Adipose tissue (tissue), 3 donors: ENCODE results near the gene TSPAN6. TPM values are rescaled to one million over a fixed set of nuclear protein-coding genes. Genes with fewer than 3 reads are reported as not detected.

Experiments
- H3K27ac ChIP-seq: one replicate; pipeline ENCODE4 v1.5.1; 2013; ENCODE audit warnings: low read depth, low read length
- WGBS, 3 donors: extraction: QIAGEN DNeasy Blood & Tissue Kit; methylation state at CpG; one replicate each; pipeline ENCODE4 v1.1.7; 2013; 5-methylcytosine and 5-hydroxymethylcytosine counted together
- polyA plus RNA-seq, 3 donors: library from polyadenylated mRNA; stranded (reverse); fragments of 200-250 nt; gene quantifications; one replicate each; pipeline ENCODE4 v1.2.3, GENCODE V29; 2013
- donor health status: healthy with polysubstance abuse.
- donor health status: Bipolar disorder and iron deficiency.
- donor health status: healthy.

Gene TSPAN6
- polyA plus RNA-seq, 3 donors: 11.4 to 30.2 (median 24.3) TPM

- 81 to 94% (median 94%) methylated on average over 9 of the region's 9 CpGs for WGBS, 3 donors
These were observed 37.1 kb downstream of the TSPAN6 start for GRCh38 chrX:100599456-100599855.

GRCh38 chrX:100596601-100597000, 40.0 kb downstream of the TSPAN6 start:
- H3K27ac ChIP-seq: no peak overlapping the region
- 35 to 76% (median 60%) methylated on average over 2 of the region's 2 CpGs for WGBS, 3 donors

More at GRCh38 chrX:100599456-100599855, 37.1 kb downstream of the TSPAN6 start:
- no peak overlapping the region for H3K27ac ChIP-seq

GRCh38 chrX:100593581-100593980, 43.0 kb downstream of the TSPAN6 start:
- H3K27ac ChIP-seq: no peak overlapping the region
- 4 to 20% (median 9%) methylated on average over 2 of the region's 2 CpGs for WGBS, 3 donors

GRCh38 chrX:100593126-100593525, 43.5 kb downstream of the TSPAN6 start:
- H3K27ac ChIP-seq: no peak overlapping the region
- WGBS, 3 donors: 33 to 41% (median 40%) methylated on average over 2 of the region's 2 CpGs

GRCh38 chrX:100591256-100592051, 45.2 kb downstream of the TSPAN6 start:
- 45 to 75% (median 65%) methylated on average over 5 of the region's 5 CpGs for WGBS, 3 donors

GRCh38 chrX:100587861-100588260, 48.7 kb downstream of the TSPAN6 start:
- no peak overlapping the region for H3K27ac ChIP-seq
- WGBS, 3 donors: 28 to 69% (median 45%) methylated on average over 2 of the region's 2 CpGs

More at GRCh38 chrX:100591256-100592051, 45.2 kb downstream of the TSPAN6 start:
- H3K27ac ChIP-seq: no peak overlapping the region

- H3K27ac ChIP-seq: no peak overlapping the region
- 39 to 48% (median 44%) methylated on average over 2 of the region's 2 CpGs for WGBS, 3 donors
These were observed 49.9 kb downstream of the TSPAN6 start for GRCh38 chrX:100586747-100587146.

- no peak within 1 kb of the TSS for H3K27ac ChIP-seq
- 44 to 71% (median 47%) methylated on average over 2 of the region's 2 CpGs for WGBS, 3 donors
These were observed 52.0 kb downstream of the TSPAN6 start, which contains the start of gene TNMD for GRCh38 chrX:100584611-100585010. Gene TNMD (plus strand): TSS chrX:100584936. CDS start chrX:100585019, 83 bp downstream.

Other genes with a start within 250 kb of the TSPAN6 start
- 1 to 10 TPM in 1 of 3 donors, under 1 TPM in 2; 0.10 to 1.1 (median 0.45) TPM for gene PCDH19, start 226.5 kb downstream of the TSPAN6 start, polyA plus RNA-seq
- gene TNMD, start 51.9 kb downstream of the TSPAN6 start, polyA plus RNA-seq: 10 to 100 TPM in 2 of 3 donors, under 1 TPM in 1; 0.26 to 13.1 (median 11.4) TPM
- 10 to 100 TPM in 2 of 3 donors, 1 to 10 TPM in 1; 3.6 to 56.8 (median 38.8) TPM for gene SRPX2, start 7.4 kb upstream of the TSPAN6 start, polyA plus RNA-seq
- 10 to 100 TPM in 1 of 3 donors, 1 to 10 TPM in 2; 3.5 to 17.9 (median 8.0) TPM for gene SYTL4, start 95.3 kb upstream of the TSPAN6 start, polyA plus RNA-seq
- gene CSTF2, start 183.6 kb upstream of the TSPAN6 start, polyA plus RNA-seq: 1 to 10 TPM; 3.1 to 6.7 (median 6.1) TPM
- under 1 TPM in 1 of 3 donors, not detected in 2; 0.02 TPM for gene NOX1, start 237.6 kb upstream of the TSPAN6 start, polyA plus RNA-seq